Stimulated activated CD8-positive, alpha-beta memory T cell treated with anti-CD3 and anti-CD28 coated beads, Interleukin-4, amount 100 ng/mL, for 4 hours (primary cell): ENCODE results near the gene C16orf87.

Source experiments
- DNase-seq, 2 donors: peaks; one replicate each; pipeline ENCODE4 v3.0.0-alpha.2; 2020; ENCODE audit warnings: low read depth in 2 of 2, low spot score in 1 of 2

C16orf87 gene

GRCh38 chr16:46757339-46758050, 73.5 kb downstream of the C16orf87 start:
- no peak for DNase-seq

- no peak for DNase-seq
Measured at GRCh38 chr16:46756772-46757171, 74.2 kb downstream of the C16orf87 start.

GRCh38 chr16:46753015-46753414, 78.0 kb downstream of the C16orf87 start:
- DNase-seq: no peak

- DNase-seq: no peak
Measured at GRCh38 chr16:46751381-46751780, 79.6 kb downstream of the C16orf87 start.

GRCh38 chr16:46748775-46749705, 81.9 kb downstream of the C16orf87 start:
- no peak for DNase-seq

GRCh38 chr16:46747777-46748651, 83.0 kb downstream of the C16orf87 start, which contains the start of gene MYLK3:
Gene MYLK3 (minus strand): TSS chr16:46748344. CDS start chr16:46748193, 151 bp downstream.
- DNase-seq: no peak

GRCh38 chr16:46746821-46747776, 83.9 kb downstream of the C16orf87 start:
- no peak for DNase-seq
